Measurements from ENCODE around the gene SULT2B1.
"Not testable (repeated sequence)": the region's sequence is repeated elsewhere in the genome, so short reads cannot be mapped to it uniquely, and the experiment has no call there.

The SULT2B1 gene

GRCh38 chr19:48630296-48631063 lies 78.5 kb downstream of the SULT2B1 start:
- peak overlapping the region; percentile 99 for H3K27ac ChIP-seq
- ChIA-PET CTCF (interaction anchor here (0.7 kb wide), 1 partner anchor 304 kb away, joined by 3 read pairs; no protein-coding TSS in a partner anchor), POLR2A (ENCODE audit: low non-redundant PET) (interaction anchor here (0.5 to 1.0 kb wide), 2 partner anchors 29 to 121 kb away, joined by 3 read pairs; no protein-coding TSS in a partner anchor)
- TF ChIP-seq CTCF (conservative IDR thresholded peaks at IDR 0.05; ENCODE audit: low read depth): no peak
- DNase-seq (ENCODE audit: low spot score): no peak

- POLR2A ChIA-PET (ENCODE audit: low non-redundant PET): interaction anchor here (0.5 kb wide), 1 partner anchor 120 kb away, joined by 3 read pairs; no protein-coding TSS in a partner anchor
These were observed 79.3 kb downstream of the SULT2B1 start for GRCh38 chr19:48631225-48631624.

GRCh38 chr19:48632286-48632685 lies 80.3 kb downstream of the SULT2B1 start:
- POLR2A ChIA-PET (ENCODE audit: low non-redundant PET): interaction anchor here (1.2 kb wide), 1 partner anchor 17 kb away, joined by 4 read pairs; the partner anchor contains the start of gene FAM83E
- peak overlapping the region; percentile 99 for H3K27ac ChIP-seq
- CTCF ChIA-PET: interaction anchor here (0.8 kb wide), 1 partner anchor 17 kb away, joined by 4 read pairs; the partner anchor contains the start of gene FAM83E
- not testable (repeated sequence) for DNase-seq (ENCODE audit: low spot score)

More at GRCh38 chr19:48631225-48631624, 79.3 kb downstream of the SULT2B1 start:
- CTCF ChIA-PET: no interaction called here
- peak overlapping the region; percentile 99 for H3K27ac ChIP-seq
- no peak for DNase-seq (ENCODE audit: low spot score)
- TF ChIP-seq CTCF (conservative IDR thresholded peaks at IDR 0.05; ENCODE audit: low read depth): no peak

- no peak for TF ChIP-seq CTCF (conservative IDR thresholded peaks at IDR 0.05; ENCODE audit: low read depth)
- no peak for DNase-seq (ENCODE audit: low spot score)
- CTCF ChIA-PET: interaction anchor here (0.8 kb wide), 1 partner anchor 18 kb away, joined by 4 read pairs; the partner anchor contains the start of gene FAM83E
- POLR2A ChIA-PET (ENCODE audit: low non-redundant PET): interaction anchor here (0.5 to 1.7 kb wide), 3 partner anchors 14 to 882 kb away, joined by 4 to 7 read pairs (median 5); partner anchors contain the start of genes FAM83E, RPL18 and SPHK2
- peak overlapping the region; percentile 99 for H3K27ac ChIP-seq
These were observed 80.7 kb downstream of the SULT2B1 start for GRCh38 chr19:48632692-48633147.

GRCh38 chr19:48633148-48634035 lies 81.4 kb downstream of the SULT2B1 start:
- POLR2A ChIA-PET (ENCODE audit: low non-redundant PET): interaction anchor here (0.5 to 1.7 kb wide), 3 partner anchors 14 to 881 kb away, joined by 4 to 7 read pairs (median 5); partner anchors contain the start of genes FAM83E, RPL18 and SPHK2
- peak overlapping the region; percentile 99 for H3K27ac ChIP-seq
- CTCF ChIA-PET: interaction anchor here (0.8 kb wide), 1 partner anchor 19 kb away, joined by 4 read pairs; the partner anchor contains the start of gene FAM83E
- DNase-seq (ENCODE audit: low spot score): no peak
- no peak for TF ChIP-seq CTCF (conservative IDR thresholded peaks at IDR 0.05; ENCODE audit: low read depth)

- no peak for TF ChIP-seq CTCF (conservative IDR thresholded peaks at IDR 0.05; ENCODE audit: low read depth)
These were observed 82.0 kb downstream of the SULT2B1 start for GRCh38 chr19:48634036-48634342.

More at GRCh38 chr19:48634036-48634342, 82.0 kb downstream of the SULT2B1 start:
- CTCF ChIA-PET: no interaction called here
- no peak for DNase-seq (ENCODE audit: low spot score)
- H3K27ac ChIP-seq: peak overlapping the region; percentile 99
- POLR2A ChIA-PET (ENCODE audit: low non-redundant PET): interaction anchor here (1.7 kb wide), 1 partner anchor 15 kb away, joined by 7 read pairs; the partner anchor contains the start of genes RPL18 and SPHK2

Measured in RWPE1 (cell line).